Brain pericyte (primary cell): ENCODE results near the gene LGALS12.
"Not testable (repeated sequence)": the region's sequence is repeated elsewhere in the genome, so short reads cannot be mapped to it uniquely, and the experiment has no call there.

Experiments used
- DNase-seq: peaks from one replicate; pipeline ENCODE4 v3.0.0-alpha.2; 2012; ENCODE audit warnings: low read depth, low spot score

Gene LGALS12

GRCh38 chr11:63504933-63505586 is 824 bp upstream of the LGALS12 start:
- DNase-seq: no peak

GRCh38 chr11:63506876-63507275 is 992 bp downstream of the LGALS12 start:
- no peak for DNase-seq

- DNase-seq: no peak
Measured at GRCh38 chr11:63507511-63507910, 1.6 kb downstream of the LGALS12 start.

GRCh38 chr11:63508009-63508408 is 2.1 kb downstream of the LGALS12 start:
- DNase-seq: no peak

- no peak for DNase-seq
Measured at GRCh38 chr11:63508745-63509144, 2.9 kb downstream of the LGALS12 start.

GRCh38 chr11:63510360-63511047 is 4.6 kb downstream of the LGALS12 start:
- DNase-seq: no peak

GRCh38 chr11:63511048-63511748 is 5.3 kb downstream of the LGALS12 start:
- no peak for DNase-seq

- no peak for DNase-seq
Measured at GRCh38 chr11:63512816-63513215, 6.9 kb downstream of the LGALS12 start.

GRCh38 chr11:63516109-63516508 is 10.2 kb downstream of the LGALS12 start:
- DNase-seq: no peak

- DNase-seq: no peak
Measured at GRCh38 chr11:63517156-63517555, 11.3 kb downstream of the LGALS12 start.

GRCh38 chr11:63518548-63518947 is 12.7 kb downstream of the LGALS12 start:
- peak; percentile 76 for DNase-seq

- no peak for DNase-seq
Measured at GRCh38 chr11:63520606-63521170, 14.8 kb downstream of the LGALS12 start.

GRCh38 chr11:63521896-63522295 is 16.0 kb downstream of the LGALS12 start:
- DNase-seq: no peak

GRCh38 chr11:63523151-63523550 is 17.3 kb downstream of the LGALS12 start:
- DNase-seq: no peak

- DNase-seq: no peak
Measured at GRCh38 chr11:63527667-63528066, 21.8 kb downstream of the LGALS12 start.

GRCh38 chr11:63528156-63528555 is 22.3 kb downstream of the LGALS12 start:
- not testable (repeated sequence) for DNase-seq

GRCh38 chr11:63528729-63529278 is 22.9 kb downstream of the LGALS12 start:
- not testable (repeated sequence) for DNase-seq

GRCh38 chr11:63529373-63529772 is 23.5 kb downstream of the LGALS12 start:
- not testable (repeated sequence) for DNase-seq

GRCh38 chr11:63530021-63530420 is 24.1 kb downstream of the LGALS12 start:
- DNase-seq: no peak

- DNase-seq: peak; percentile 42
Measured at GRCh38 chr11:63531074-63531792, 25.3 kb downstream of the LGALS12 start.

GRCh38 chr11:63532117-63532516 is 26.2 kb downstream of the LGALS12 start:
- DNase-seq: no peak
